Heart right ventricle (tissue), 16 donors: ENCODE data around the gene SLC25A33. TPM values are rescaled to one million over a fixed set of nuclear protein-coding genes. Genes with fewer than 3 reads are reported as not detected.
A peak's percentile ranks its signal among the peaks of the same experiment; 100 is the strongest.
"Not testable (repeated sequence)": the region's sequence is repeated elsewhere in the genome, so short reads cannot be mapped to it uniquely, and the experiment has no call there.

Source experiments
- ATAC-seq, 8 donors: fragments of 200-7000 bp; cut with Tn5 transposase; one replicate each; pipeline ENCODE4 v1.9.1; 2020; ENCODE audit warnings: mild to moderate bottlenecking in 8 of 8, moderate library complexity in 8 of 8, moderate number of reproducible peaks in 1 of 8
- DNase-seq, 2 donors: peaks; one replicate each; pipeline ENCODE4 v3.0.0-alpha.2; 2020
- H3K27ac ChIP-seq, 10 donors: fragments of 200-600 bp; sonication (generic) in 2 of 10; one replicate each; pipeline versions ENCODE4 v1.5.0 to v1.8.0; 2020 to 2022; ENCODE audit warnings: mild to moderate bottlenecking in 3 of 10
- H3K27me3 ChIP-seq, 7 donors: fragments of 200-600 bp; one replicate each; pipeline ENCODE4 v1.8.0; 2021 to 2022; ENCODE audit warnings: mild to moderate bottlenecking in 2 of 7
- H3K36me3 ChIP-seq, 9 donors: fragments of 200-600 bp; sonication (generic) in 1 of 9; one replicate each; pipeline versions ENCODE4 v1.5.0 to v1.8.0; 2020 to 2022; ENCODE audit warnings: mild to moderate bottlenecking in 2 of 9
- H3K4me1 ChIP-seq, 9 donors: fragments of 200-600 bp; sonication (generic) in 1 of 9; one replicate each; pipeline versions ENCODE4 v1.5.0 to v1.8.0; 2020 to 2022; ENCODE audit warnings: mild to moderate bottlenecking in 4 of 9
- H3K4me3 ChIP-seq, 10 donors: fragments of 200-600 bp; sonication (generic) in 2 of 10; one replicate each; pipeline versions ENCODE4 v1.5.0 to v1.8.0; 2020 to 2022; ENCODE audit warnings: mild to moderate bottlenecking in 7 of 10, moderate library complexity in 2 of 10
- H3K9me3 ChIP-seq, 11 donors: fragments of 200-600 bp in 10 of 11; sonication (generic) in 2 of 11; one replicate each; pipeline versions ENCODE4 v1.5.0 to v1.8.0; 2013 to 2022; ENCODE audit warnings: mild to moderate bottlenecking in 2 of 11, control low read depth in 1 of 11, moderate library complexity in 1 of 11
- CTCF ChIP-seq, 9 donors: fragments of 200-600 bp; sonication (generic) in 2 of 9; IDR thresholded peaks; one replicate each; pipeline versions ENCODE4 v1.5.0 to v1.8.0; 2021 to 2022; ENCODE audit warnings: antibody characterized with exemption in 9 of 9, mild to moderate bottlenecking in 5 of 9, moderate library complexity in 1 of 9
- WGBS, 2 donors: extraction: QIAGEN DNeasy Blood & Tissue Kit; methylation state at CpG; one replicate each; pipeline ENCODE4 v1.1.7; 2013; ENCODE audit warnings: inconsistent platforms in 1 of 2; 5-methylcytosine and 5-hydroxymethylcytosine counted together
- intact Hi-C, 10 donors: fragments of 100-400 bp; cut with DNase I; formaldehyde crosslinking; loops; one replicate each; pipeline versions ENCODE4 v1.11.1 to v1.14.2; 2022
- polyA plus RNA-seq, 2 donors: library from polyadenylated mRNA; stranded (reverse); fragments of 200-250 nt; gene quantifications; one replicate each; pipeline ENCODE4 v1.2.3, GENCODE V29; 2013
- total RNA-seq, 10 donors: library from RNA; stranded (reverse); fragmentation: NEBNext Ultra II Directional in 3 of 10; extraction: Animal tissue kit (Norgen Biotek cat#: 25700) in 3 of 10; gene quantifications; one replicate each; pipeline versions ENCODE4 v1.2.1 to v1.2.4, GENCODE V29; 2021 to 2023
- donor health status: Arrhythmogenic right ventricular cardiomyopathy.
- donor health status: ischemic (EF 13 %, LVEDD 7.1; RV severe dilation, severe dysfunction).
- donor health status: healthy with polysubstance abuse.
- donor health status: DM: no; HTN: yes; CAD: no.
- donor health status: DM: no; HTN: no; CAD: no.
- donor health status: ischemic (EF 25% LVEDD 6.9; RV normal size, moderate dysfunction).
- donor health status: ischemic (EF 25% LVEDD 5.7; RV mildly dilated, moderate dysfunction).
- donor health status: healthy.
- donor health status: DM: yes; HTN: yes; CAD: no.
- donor health status: Ischemic cardiomyopathy.
- donor health status: ischemic (EF 35%, LVEDD 5.7; RV mildly dilated, moderate dysfunction).
- donor health status: nonischemic (EF 11% LVEDD 7.7; RV severe dilation, severe dysfunction).
- donor health status: DM: yes; HTN: yes; CAD: no.
- donor health status: PGD.
- donor health status: ischemic (EF 29% LVEDD 5.4; RV normal size, mild dysfunction).
- donor health status: nonischemic (EF 23%, LVEDD 6.1; RV moderate dilation, normal function).

Gene SLC25A33
- total and polyA plus RNA-seq, 12 donors, result 2.8 to 7.7 (median 5.4) TPM

- Histone ChIP-seq H3K27me3 (no peaks in the 10 kb centered on the region), H3K36me3 (no peaks in the 10 kb centered on the region), H3K9me3 (peaks cover 0 to 8% (median 0%) of the 10 kb centered on the region in 11 donors), H3K4me1 (peaks cover 0 to 6% (median 0%) of the 10 kb centered on the region in 9 donors), H3K4me3 (no peak overlapping the region), H3K27ac (peak overlapping the region in 3 of 10 donors; percentile 26 to 39 (median 27))
- no peak for TF ChIP-seq CTCF (IDR thresholded peaks at IDR 0.05)
- WGBS, 2 donors, result 58 to 73% methylated on average over 18 of the region's 18 CpGs
- intact Hi-C loops, result loop anchor here in 1 of 10 donors (1.0 kb wide), 1 partner anchor 12 kb away; no protein-coding TSS in a partner anchor
- peak; percentile 47 to 98 (median 78) for ATAC-seq
- peak in 1 of 2 donors; percentile 29 for DNase-seq
These were observed 36.1 kb upstream of the SLC25A33 start for GRCh38 chr1:9503001-9503675.

- no peak for ATAC-seq
- intact Hi-C loops, result no loop called here
- Histone ChIP-seq H3K27ac (no peak overlapping the region), H3K36me3 (no peaks in the 10 kb centered on the region), H3K4me3 (no peak overlapping the region), H3K4me1 (peaks cover 0 to 6% (median 0%) of the 10 kb centered on the region in 9 donors), H3K27me3 (no peaks in the 10 kb centered on the region), H3K9me3 (no peaks in the 10 kb centered on the region)
- DNase-seq, result no peak
- TF ChIP-seq CTCF (IDR thresholded peaks at IDR 0.05), result no peak
- WGBS, 2 donors, result 89% methylated on average over 8 of the region's 8 CpGs
These were observed 34.1 kb upstream of the SLC25A33 start for GRCh38 chr1:9505143-9505542.

GRCh38 chr1:9506901-9507300, 32.4 kb upstream of the SLC25A33 start:
- H3K4me1 ChIP-seq, result peaks cover 0 to 6% (median 0%) of the 10 kb centered on the region in 9 donors
- H3K27me3 ChIP-seq, result no peaks in the 10 kb centered on the region
- DNase-seq (no peak), ATAC-seq (no peak)
- no peak for TF ChIP-seq CTCF (IDR thresholded peaks at IDR 0.05)
- H3K27ac ChIP-seq, result no peak overlapping the region
- H3K36me3 ChIP-seq, result no peaks in the 10 kb centered on the region
- no peaks in the 10 kb centered on the region for H3K9me3 ChIP-seq
- no peak overlapping the region for H3K4me3 ChIP-seq
- intact Hi-C loops, result no loop called here
- WGBS, 2 donors, result 82 to 85% methylated on average over 8 of the region's 8 CpGs

GRCh38 chr1:9510130-9510529, 29.1 kb upstream of the SLC25A33 start:
- WGBS, 2 donors, result 92 to 95% methylated on average over 6 of the region's 6 CpGs
- Histone ChIP-seq H3K4me1 (no peaks in the 10 kb centered on the region), H3K27ac (no peak overlapping the region), H3K36me3 (no peaks in the 10 kb centered on the region), H3K4me3 (no peak overlapping the region), H3K9me3 (no peaks in the 10 kb centered on the region), H3K27me3 (no peaks in the 10 kb centered on the region)
- no peak for DNase-seq
- no peak for ATAC-seq
- TF ChIP-seq CTCF (IDR thresholded peaks at IDR 0.05), result no peak
- intact Hi-C loops, result no loop called here

GRCh38 chr1:9515550-9515949, 23.7 kb upstream of the SLC25A33 start:
- H3K9me3 ChIP-seq, H3K4me1 ChIP-seq, H3K4me3 ChIP-seq, ATAC-seq, H3K36me3 ChIP-seq, DNase-seq, H3K27ac ChIP-seq, H3K27me3 ChIP-seq: not testable (repeated sequence)
- WGBS, 2 donors, result 88 to 91% methylated on average over 9 of the region's 9 CpGs
- intact Hi-C loops, result loop anchor here in 1 of 10 donors (1.0 kb wide), 1 partner anchor 12 kb away; no protein-coding TSS in a partner anchor
